ENCODE data around the gene PCID2. TPM values are rescaled to one million over a fixed set of nuclear protein-coding genes. Genes with fewer than 3 reads are reported as not detected.
A peak's percentile ranks its signal among the peaks of the same experiment; 100 is the strongest.

PCID2 gene
- total and polyA plus RNA-seq, 2 of the 13 experiments (the other 11 are each of a cell fraction or from before 2014, with no cell fraction given) = 65.0 to 111 TPM

DNA sequence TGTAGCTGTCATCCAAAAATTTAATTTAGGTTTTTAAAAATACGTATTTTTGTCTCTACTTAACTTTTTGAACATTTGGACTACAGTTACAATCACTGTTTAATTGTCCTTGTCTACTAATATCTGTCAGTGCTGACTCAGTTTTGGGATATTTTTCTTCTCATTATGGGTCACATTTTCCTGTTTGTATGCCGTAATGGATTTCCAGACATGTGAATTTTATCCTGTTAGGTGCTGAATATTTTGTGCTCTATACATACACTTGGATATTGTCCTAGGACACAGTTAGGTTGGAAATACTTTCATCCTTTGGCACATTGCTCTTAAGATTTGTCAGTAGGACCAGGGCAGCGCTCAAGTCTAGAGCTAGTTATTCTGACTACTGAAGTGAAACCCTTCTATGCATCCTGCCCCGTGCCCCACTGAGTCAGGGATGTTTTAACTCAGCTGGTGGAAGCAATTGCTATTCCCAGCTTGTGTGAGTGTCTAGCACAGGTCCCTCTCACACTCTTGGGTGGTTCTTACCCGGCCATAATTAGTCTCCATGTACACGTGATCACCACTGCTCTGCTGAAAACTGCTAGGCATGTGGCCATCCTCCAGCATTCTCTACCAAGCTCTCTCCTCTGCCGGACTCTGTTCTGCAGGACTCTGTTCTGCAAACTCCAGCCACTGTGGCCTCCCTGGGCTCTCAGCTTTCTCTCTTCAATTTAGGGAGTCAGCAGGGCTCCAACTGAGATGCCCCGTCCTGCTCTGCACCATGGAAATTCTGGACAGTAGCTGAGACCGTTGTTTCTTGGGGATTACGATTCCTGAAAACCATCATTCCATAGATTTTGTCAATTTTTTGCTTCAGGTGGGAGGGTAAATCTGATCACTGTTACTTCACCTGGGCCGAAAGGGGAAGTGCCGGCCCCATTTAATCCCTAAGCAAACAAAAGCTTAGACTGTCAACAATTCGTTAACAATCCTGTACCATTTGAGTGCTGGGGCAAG is 38.9 kb downstream of the PCID2 start (continued):
- peak; percentile 72; the same call in 1 of the 2 replicates for TF ChIP-seq ZNF501 (CRISPR knock-in tag; IDR thresholded peaks at IDR 0.05)
- TF ChIP-seq SOX13 (IDR thresholded peaks at IDR 0.05) = 0 out of 2 replicates have a peak, but pooled peaks have one; percentile 15
- TF ChIP-seq SOX13 (CRISPR knock-in tag; conservative IDR thresholded peaks at IDR 0.05 in 1 of 2, IDR thresholded peaks at IDR 0.05 in 1 of 2) = peak in 1 of 2 experiments; percentile 87; a peak in 2 of 4 replicates
- TF ChIP-seq, protein P1, sequence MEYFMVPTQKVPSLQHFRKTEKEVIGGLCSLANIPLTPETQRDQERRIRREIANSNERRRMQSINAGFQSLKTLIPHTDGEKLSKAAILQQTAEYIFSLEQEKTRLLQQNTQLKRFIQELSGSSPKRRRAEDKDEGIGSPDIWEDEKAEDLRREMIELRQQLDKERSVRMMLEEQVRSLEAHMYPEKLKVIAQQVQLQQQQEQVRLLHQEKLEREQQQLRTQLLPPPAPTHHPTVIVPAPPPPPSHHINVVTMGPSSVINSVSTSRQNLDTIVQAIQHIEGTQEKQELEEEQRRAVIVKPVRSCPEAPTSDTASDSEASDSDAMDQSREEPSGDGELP (IDR thresholded peaks at IDR 0.05; ENCODE audit: borderline replicate concordance, low read depth) = peak; percentile 66; the same call in 1 of the 2 replicates
- no peak for TF ChIP-seq MTF1 (CRISPR knock-in tag; IDR thresholded peaks at IDR 0.05)
- TF ChIP-seq CHD4 (IDR thresholded peaks at IDR 0.05; ENCODE audit: borderline replicate concordance, low read length) = 0 out of 2 replicates have a peak, but pooled peaks have one; percentile 55
- TF ChIP-seq KDM5B (CRISPR knock-in tag; IDR thresholded peaks at IDR 0.05; ENCODE audit: borderline replicate concordance) = 0 out of 2 replicates have a peak, but pooled peaks have one; percentile 26
- peak in 1 of 2 experiments; percentile 81; a peak in 1 of 4 replicates for TF ChIP-seq EP300 (IDR thresholded peaks at IDR 0.05; ENCODE audit: low read depth in 2 of 2, low read length in 2 of 2)
- peak; percentile 64; the same call in 1 of the 2 replicates for TF ChIP-seq EP300 (CRISPR knock-in tag; IDR thresholded peaks at IDR 0.05; ENCODE audit: borderline replicate concordance)
- 0 out of 2 replicates have a peak, but pooled peaks have one; percentile 15 for TF ChIP-seq ONECUT2 (CRISPR knock-in tag; IDR thresholded peaks at IDR 0.05)
- TF ChIP-seq ZNF136 (CRISPR knock-in tag; IDR thresholded peaks at IDR 0.05; ENCODE audit: low read depth) = 0 out of 2 replicates have a peak, but pooled peaks have one; percentile 28
- peak; percentile 74 for TF ChIP-seq SKI (IDR thresholded peaks at IDR 0.05; ENCODE audit: partially characterized antibody)
- no peak for TF ChIP-seq MAZ (IDR thresholded peaks at IDR 0.05; ENCODE audit: borderline replicate concordance, low read depth, low read length)
- TF ChIP-seq MAZ (CRISPR knock-in tag; IDR thresholded peaks at IDR 0.05; ENCODE audit: low read depth) = 0 out of 2 replicates have a peak, but pooled peaks have one; percentile 27
- 0 out of 2 replicates have a peak, but pooled peaks have one; percentile 70 for TF ChIP-seq ZFP82 (CRISPR knock-in tag; IDR thresholded peaks at IDR 0.05; ENCODE audit: borderline replicate concordance)
- TF ChIP-seq, protein P2, sequence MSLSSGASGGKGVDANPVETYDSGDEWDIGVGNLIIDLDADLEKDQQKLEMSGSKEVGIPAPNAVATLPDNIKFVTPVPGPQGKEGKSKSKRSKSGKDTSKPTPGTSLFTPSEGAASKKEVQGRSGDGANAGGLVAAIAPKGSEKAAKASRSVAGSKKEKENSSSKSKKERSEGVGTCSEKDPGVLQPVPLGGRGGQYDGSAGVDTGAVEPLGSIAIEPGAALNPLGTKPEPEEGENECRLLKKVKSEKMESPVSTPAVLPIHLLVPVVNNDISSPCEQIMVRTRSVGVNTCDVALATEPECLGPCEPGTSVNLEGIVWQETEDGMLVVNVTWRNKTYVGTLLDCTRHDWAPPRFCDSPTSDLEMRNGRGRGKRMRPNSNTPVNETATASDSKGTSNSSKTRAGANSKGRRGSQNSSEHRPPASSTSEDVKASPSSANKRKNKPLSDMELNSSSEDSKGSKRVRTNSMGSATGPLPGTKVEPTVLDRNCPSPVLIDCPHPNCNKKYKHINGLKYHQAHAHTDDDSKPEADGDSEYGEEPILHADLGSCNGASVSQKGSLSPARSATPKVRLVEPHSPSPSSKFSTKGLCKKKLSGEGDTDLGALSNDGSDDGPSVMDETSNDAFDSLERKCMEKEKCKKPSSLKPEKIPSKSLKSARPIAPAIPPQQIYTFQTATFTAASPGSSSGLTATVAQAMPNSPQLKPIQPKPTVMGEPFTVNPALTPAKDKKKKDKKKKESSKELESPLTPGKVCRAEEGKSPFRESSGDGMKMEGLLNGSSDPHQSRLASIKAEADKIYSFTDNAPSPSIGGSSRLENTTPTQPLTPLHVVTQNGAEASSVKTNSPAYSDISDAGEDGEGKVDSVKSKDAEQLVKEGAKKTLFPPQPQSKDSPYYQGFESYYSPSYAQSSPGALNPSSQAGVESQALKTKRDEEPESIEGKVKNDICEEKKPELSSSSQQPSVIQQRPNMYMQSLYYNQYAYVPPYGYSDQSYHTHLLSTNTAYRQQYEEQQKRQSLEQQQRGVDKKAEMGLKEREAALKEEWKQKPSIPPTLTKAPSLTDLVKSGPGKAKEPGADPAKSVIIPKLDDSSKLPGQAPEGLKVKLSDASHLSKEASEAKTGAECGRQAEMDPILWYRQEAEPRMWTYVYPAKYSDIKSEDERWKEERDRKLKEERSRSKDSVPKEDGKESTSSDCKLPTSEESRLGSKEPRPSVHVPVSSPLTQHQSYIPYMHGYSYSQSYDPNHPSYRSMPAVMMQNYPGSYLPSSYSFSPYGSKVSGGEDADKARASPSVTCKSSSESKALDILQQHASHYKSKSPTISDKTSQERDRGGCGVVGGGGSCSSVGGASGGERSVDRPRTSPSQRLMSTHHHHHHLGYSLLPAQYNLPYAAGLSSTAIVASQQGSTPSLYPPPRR (CRISPR knock-in tag; IDR thresholded peaks at IDR 0.05; ENCODE audit: borderline replicate concordance) = peak; percentile 72; the same call in 1 of the 2 replicates
- TF ChIP-seq CCAR2 (optimal IDR thresholded peaks at IDR 0.05; ENCODE audit: low read depth, low read length) = no peak
- 0 out of 2 replicates have a peak, but pooled peaks have one; percentile 23 for TF ChIP-seq MEF2D (CRISPR knock-in tag; IDR thresholded peaks at IDR 0.05)
- TF ChIP-seq, protein P3, sequence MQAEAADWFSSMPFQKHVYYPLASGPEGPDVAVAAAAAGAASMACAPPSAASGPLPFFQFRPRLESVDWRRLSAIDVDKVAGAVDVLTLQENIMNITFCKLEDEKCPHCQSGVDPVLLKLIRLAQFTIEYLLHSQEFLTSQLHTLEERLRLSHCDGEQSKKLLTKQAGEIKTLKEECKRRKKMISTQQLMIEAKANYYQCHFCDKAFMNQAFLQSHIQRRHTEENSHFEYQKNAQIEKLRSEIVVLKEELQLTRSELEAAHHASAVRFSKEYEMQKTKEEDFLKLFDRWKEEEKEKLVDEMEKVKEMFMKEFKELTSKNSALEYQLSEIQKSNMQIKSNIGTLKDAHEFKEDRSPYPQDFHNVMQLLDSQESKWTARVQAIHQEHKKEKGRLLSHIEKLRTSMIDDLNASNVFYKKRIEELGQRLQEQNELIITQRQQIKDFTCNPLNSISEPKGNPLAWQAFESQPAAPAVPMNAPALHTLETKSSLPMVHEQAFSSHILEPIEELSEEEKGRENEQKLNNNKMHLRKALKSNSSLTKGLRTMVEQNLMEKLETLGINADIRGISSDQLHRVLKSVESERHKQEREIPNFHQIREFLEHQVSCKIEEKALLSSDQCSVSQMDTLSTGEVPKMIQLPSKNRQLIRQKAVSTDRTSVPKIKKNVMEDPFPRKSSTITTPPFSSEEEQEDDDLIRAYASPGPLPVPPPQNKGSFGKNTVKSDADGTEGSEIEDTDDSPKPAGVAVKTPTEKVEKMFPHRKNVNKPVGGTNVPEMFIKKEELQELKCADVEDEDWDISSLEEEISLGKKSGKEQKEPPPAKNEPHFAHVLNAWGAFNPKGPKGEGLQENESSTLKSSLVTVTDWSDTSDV (CRISPR knock-in tag; IDR thresholded peaks at IDR 0.05) = no peak

Measured in HepG2 (cell line).